Astrocyte (in vitro differentiated cells and primary cell): Measurements from ENCODE around the gene SNRNP27. TPM values are rescaled to one million over a fixed set of nuclear protein-coding genes. Genes with fewer than 3 reads are reported as not detected.
A peak's percentile ranks its signal among the peaks of the same experiment; 100 is the strongest.

ENCODE experiments used
- DNase-seq: peaks from one replicate; pipeline ENCODE4 v3.0.0-alpha.2; 2010; ENCODE audit warnings: low read depth
- FAIRE-seq: peaks from 2 replicates; lab custom pipeline; 2011; peaks lifted over from hg19 to GRCh38; lab: Jason Lieb, UNC
- H2AFZ ChIP-seq: 2 replicates; pipeline ENCODE4 v1.6.0; 2012; ENCODE audit warnings: low read depth, low read length, inconsistent platforms
- H3K27ac ChIP-seq: 2 replicates; pipeline ENCODE4 v1.5.1; 2011; ENCODE audit warnings: low read depth, low read length, inconsistent platforms
- H3K27me3 ChIP-seq: 2 replicates; pipeline ENCODE4 v1.6.0; 2011; ENCODE audit warnings: low read length, inconsistent platforms; ENCODE audit not compliant: insufficient read depth
- H3K36me3 ChIP-seq: 2 replicates; pipeline ENCODE4 v1.5.1; 2011; ENCODE audit warnings: low read length, inconsistent platforms; ENCODE audit not compliant: insufficient read depth
- H3K4me1 ChIP-seq: 2 replicates; pipeline ENCODE4 v1.5.1; 2011; ENCODE audit warnings: low read length, inconsistent platforms; ENCODE audit not compliant: insufficient read depth
- H3K4me2 ChIP-seq: 2 replicates; pipeline ENCODE4 v1.6.0; 2012; ENCODE audit warnings: low read length, inconsistent platforms
- H3K4me3 ChIP-seq: 2 replicates; pipeline ENCODE4 v1.5.1; 2011; ENCODE audit warnings: low read depth, mild to moderate bottlenecking, low read length, inconsistent platforms; ENCODE audit not compliant: insufficient read depth
- H3K79me2 ChIP-seq: 2 replicates; pipeline ENCODE4 v1.6.0; 2012; ENCODE audit warnings: mild to moderate bottlenecking, low read length, inconsistent platforms; ENCODE audit not compliant: insufficient read depth
- H3K9ac ChIP-seq: 2 replicates; pipeline ENCODE4 v1.6.0; 2012; ENCODE audit warnings: mild to moderate bottlenecking, low read length, inconsistent platforms
- H3K9me3 ChIP-seq: 2 replicates; pipeline ENCODE4 v1.5.1; 2012; ENCODE audit warnings: low read depth, mild to moderate bottlenecking, low read length, inconsistent platforms; ENCODE audit not compliant: insufficient read depth
- H4K20me1 ChIP-seq: 2 replicates; pipeline ENCODE4 v1.6.0; 2012; ENCODE audit warnings: low read length, inconsistent platforms; ENCODE audit not compliant: insufficient read depth
- H3K27ac Mint-ChIP-seq: one replicate; pipeline ENCODE4 v1.8.0; 2021; ENCODE audit warnings: mild to moderate bottlenecking, mixed read lengths; ENCODE audit not compliant: unreplicated experiment
- H3K27me3 Mint-ChIP-seq: one replicate; pipeline ENCODE4 v1.8.0; 2021; ENCODE audit warnings: low read depth, mixed read lengths; ENCODE audit not compliant: unreplicated experiment
- H3K36me3 Mint-ChIP-seq: one replicate; pipeline ENCODE4 v1.8.0; 2021; ENCODE audit warnings: low read depth, mixed read lengths; ENCODE audit not compliant: unreplicated experiment
- H3K4me1 Mint-ChIP-seq: one replicate; pipeline ENCODE4 v1.8.0; 2021; ENCODE audit warnings: low read depth, mixed read lengths; ENCODE audit not compliant: unreplicated experiment
- H3K4me3 Mint-ChIP-seq: one replicate; pipeline ENCODE4 v1.8.0; 2021; ENCODE audit warnings: mild to moderate bottlenecking, moderate library complexity, mixed read lengths; ENCODE audit not compliant: unreplicated experiment
- H3K9me3 Mint-ChIP-seq: one replicate; pipeline ENCODE4 v1.8.0; 2021; ENCODE audit warnings: mild to moderate bottlenecking, mixed read lengths; ENCODE audit not compliant: unreplicated experiment
- CTCF ChIP-seq: IDR thresholded peaks from 2 replicates; pipeline ENCODE4 v1.5.1; 2011; ENCODE audit warnings: low read depth, mild to moderate bottlenecking, inconsistent platforms, low read length, moderate library complexity; ENCODE audit not compliant: insufficient read depth
- EZH2 ChIP-seq: IDR thresholded peaks from 2 replicates; pipeline ENCODE4 v1.6.1; 2012; ENCODE audit warnings: mild to moderate bottlenecking, low read length, inconsistent platforms; ENCODE audit not compliant: insufficient read depth
- total RNA-seq: library from RNA; stranded (reverse); gene quantifications from 2 replicates; pipeline ENCODE4 v1.2.1, GENCODE V29; 2021

SNRNP27 gene
- total RNA-seq, 1 donor from 2014 or later = 67.7 TPM

GRCh38 chr2:69952336-69953115 is 58.8 kb downstream of the SNRNP27 start:
- H3K4me3 ChIP-seq = no peak overlapping the region
- Mint-ChIP-seq H3K36me3 (no peaks in the 10 kb centered on the region), H3K4me3 (no peak overlapping the region), H3K27ac (no peak overlapping the region), H3K27me3 (peaks cover 28% of the 10 kb centered on the region), H3K4me1 (no peaks in the 10 kb centered on the region), H3K9me3 (peaks cover 4% of the 10 kb centered on the region)
- no peaks in the 10 kb centered on the region for H3K9me3 ChIP-seq
- no peak for DNase-seq
- H3K4me2 ChIP-seq = no peak overlapping the region
- no peaks in the 10 kb centered on the region for H3K4me1 ChIP-seq
- TF ChIP-seq CTCF (no peak), EZH2 (no peak)
- H2AFZ ChIP-seq = no peak overlapping the region
- peaks cover 11% of the 10 kb centered on the region for H3K27me3 ChIP-seq
- no peaks in the 10 kb centered on the region for H3K36me3 ChIP-seq
- FAIRE-seq = no peak
- no peaks in the 10 kb centered on the region for H4K20me1 ChIP-seq
- H3K79me2 ChIP-seq = no peaks in the 10 kb centered on the region
- no peak overlapping the region for H3K27ac ChIP-seq
- H3K9ac ChIP-seq = no peak overlapping the region

DNA sequence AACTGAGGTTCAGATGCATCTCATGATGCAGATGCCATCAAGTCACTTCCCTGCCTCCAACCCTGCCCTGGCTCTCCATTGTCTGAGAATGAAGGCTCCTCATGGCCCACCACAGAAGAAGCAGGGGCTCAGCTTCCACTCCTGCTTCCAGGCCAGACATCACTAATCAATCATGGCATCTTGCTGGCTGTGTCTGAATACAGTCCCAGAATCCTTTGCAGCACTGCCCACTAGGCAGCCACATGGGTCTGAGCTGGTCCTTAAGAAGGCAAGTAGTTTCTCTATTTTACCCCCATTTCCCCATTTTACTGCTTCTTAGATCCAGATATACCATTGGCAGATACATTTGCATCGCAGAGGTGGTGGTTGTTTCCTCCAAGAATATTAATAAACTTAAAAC is 60.3 kb downstream of the SNRNP27 start:
- TF ChIP-seq CTCF (no peak), EZH2 (no peak)
- peak overlapping the region; percentile 4 for H2AFZ ChIP-seq

More for the DNA sequence above, 60.3 kb downstream of the SNRNP27 start:
- H3K9me3 ChIP-seq = no peaks in the 10 kb centered on the region
- peaks cover 9% of the 10 kb centered on the region for H3K27me3 ChIP-seq
- no peaks in the 10 kb centered on the region for H3K36me3 ChIP-seq
- no peak overlapping the region for H3K4me3 Mint-ChIP-seq
- H3K27me3 Mint-ChIP-seq = peaks cover 36% of the 10 kb centered on the region
- FAIRE-seq (no peak), DNase-seq (no peak)
- no peaks in the 10 kb centered on the region for H3K36me3 Mint-ChIP-seq
- no peaks in the 10 kb centered on the region for H4K20me1 ChIP-seq
- no peaks in the 10 kb centered on the region for H3K4me1 Mint-ChIP-seq
- no peak overlapping the region for H3K4me2 ChIP-seq
- H3K4me1 ChIP-seq = no peaks in the 10 kb centered on the region
- H3K4me3 ChIP-seq = no peak overlapping the region
- H3K27ac ChIP-seq = no peak overlapping the region
- peaks cover 4% of the 10 kb centered on the region for H3K9me3 Mint-ChIP-seq
- H3K9ac ChIP-seq = no peak overlapping the region
- H3K27ac Mint-ChIP-seq = no peak overlapping the region
- no peaks in the 10 kb centered on the region for H3K79me2 ChIP-seq

Other genes with a start within 250 kb of the SNRNP27 start
- gene ANXA4, start 151.8 kb upstream of the SNRNP27 start, total RNA-seq = 122 and 132 TPM in 2 replicates
- 9.5 and 12.7 TPM in 2 replicates for gene GMCL1, start 64.3 kb upstream of the SNRNP27 start, total RNA-seq
- 26.2 and 29.2 TPM in 2 replicates for gene MXD1, start 21.2 kb downstream of the SNRNP27 start, total RNA-seq
- gene ASPRV1, start 67.7 kb downstream of the SNRNP27 start, total RNA-seq = 0.23 and 0.26 TPM in 2 replicates
- gene PCBP1, start 193.5 kb downstream of the SNRNP27 start, total RNA-seq = 194 and 205 TPM in 2 replicates